ENCODE data around the gene ANKRD55. TPM values are rescaled to one million over a fixed set of nuclear protein-coding genes. Genes with fewer than 3 reads are reported as not detected.

ANKRD55 gene
- polyA plus RNA-seq, 1 of the 3 experiments (the other 2 are of a cell fraction), result not detected

GRCh38 chr5:56072863-56073766 is 160.0 kb downstream of the ANKRD55 start:
- TF ChIP-seq REST (IDR thresholded peaks at IDR 0.05; ENCODE audit: low read depth, low read length), result no peak
- TF ChIP-seq SMC3 (IDR thresholded peaks at IDR 0.05; ENCODE audit: low read depth, low read length), result no peak
- TF ChIP-seq IRF3 (IDR thresholded peaks at IDR 0.05; ENCODE audit: low read depth, low read length), result no peak
- no peak for TF ChIP-seq GABPA (IDR thresholded peaks at IDR 0.05; ENCODE audit: low read depth)
- TF ChIP-seq RFX5 (IDR thresholded peaks at IDR 0.05; ENCODE audit: low read length), result no peak
- no peak for TF ChIP-seq POLR2AphosphoS5 (IDR thresholded peaks at IDR 0.05; ENCODE audit: low read depth, low read length)
- TF ChIP-seq CHD2 (IDR thresholded peaks at IDR 0.05; ENCODE audit: low read length, partially characterized antibody), result no peak
- no peak for TF ChIP-seq ELF1 (IDR thresholded peaks at IDR 0.05)
- no peak for TF ChIP-seq FOSL2 (IDR thresholded peaks at IDR 0.05; ENCODE audit: borderline replicate concordance, low read depth)
- WGBS (ENCODE audit: low lambda C conversion rate), result 81% methylated on average over 6 of the region's 6 CpGs
- H4K20me1 ChIP-seq (ENCODE audit: insufficient read depth), result no peaks in the 10 kb centered on the region
- no peak overlapping the region for H3K27ac ChIP-seq (ENCODE audit: low read depth in 2 of 2, low read length in 1 of 2)
- no peaks in the 10 kb centered on the region for H3K27me3 ChIP-seq (ENCODE audit: insufficient read depth)
- no peaks in the 10 kb centered on the region for H3F3A ChIP-seq (replicated peaks; ENCODE audit: insufficient read depth)
- no peak overlapping the region for H3K4me2 ChIP-seq
- no peaks in the 10 kb centered on the region for H3K4me1 ChIP-seq (ENCODE audit: control insufficient read depth in 1 of 2, insufficient read depth in 2 of 2, low read depth in 1 of 2, low read length in 1 of 2)
- ChIA-PET CTCF (no interaction called here), POLR2A (no interaction called here)
- H3K9me2 ChIP-seq, result no peaks in the 10 kb centered on the region
- no peak for DNase-seq
- no peaks in the 10 kb centered on the region for H3K36me3 ChIP-seq (replicated peaks in 1 of 2; ENCODE audit: control insufficient read depth in 1 of 2, insufficient read depth in 2 of 2, low read length in 1 of 2)
- H3K4me3 ChIP-seq (ENCODE audit: low read depth in 2 of 2, low read length in 1 of 2), result no peak overlapping the region
- no peak overlapping the region for H3K9ac ChIP-seq
- no peaks in the 10 kb centered on the region for H3K79me2 ChIP-seq (ENCODE audit: insufficient read depth)
- no peaks in the 10 kb centered on the region for H3K9me3 ChIP-seq
- H2AFZ ChIP-seq (ENCODE audit: low read depth), result no peak overlapping the region

GRCh38 chr5:56071470-56071869 is 161.7 kb downstream of the ANKRD55 start:
- H3K4me1 ChIP-seq (ENCODE audit: control insufficient read depth in 1 of 2, insufficient read depth in 2 of 2, low read depth in 1 of 2, low read length in 1 of 2), result no peaks in the 10 kb centered on the region
- 90% methylated on average over 4 of the region's 4 CpGs for WGBS (ENCODE audit: low lambda C conversion rate)
- H2AFZ ChIP-seq (ENCODE audit: low read depth), result no peak overlapping the region
- no peaks in the 10 kb centered on the region for H3K36me3 ChIP-seq (replicated peaks in 1 of 2; ENCODE audit: control insufficient read depth in 1 of 2, insufficient read depth in 2 of 2, low read length in 1 of 2)
- no peak overlapping the region for H3K27ac ChIP-seq (ENCODE audit: low read depth in 2 of 2, low read length in 1 of 2)
- H3F3A ChIP-seq (replicated peaks; ENCODE audit: insufficient read depth), result no peaks in the 10 kb centered on the region
- no peaks in the 10 kb centered on the region for H3K9me2 ChIP-seq
- no peaks in the 10 kb centered on the region for H3K79me2 ChIP-seq (ENCODE audit: insufficient read depth)
- no peak overlapping the region for H3K9ac ChIP-seq
- no peaks in the 10 kb centered on the region for H3K27me3 ChIP-seq (ENCODE audit: insufficient read depth)
- ChIA-PET CTCF (interaction anchor here (1.4 kb wide), 1 partner anchor 29 kb away, joined by 3 read pairs; no protein-coding TSS in a partner anchor), POLR2A (no interaction called here)
- H3K4me2 ChIP-seq, result no peak overlapping the region
- H3K9me3 ChIP-seq, result no peaks in the 10 kb centered on the region
- DNase-seq, result no peak
- H3K4me3 ChIP-seq (ENCODE audit: low read depth in 2 of 2, low read length in 1 of 2), result no peak overlapping the region
- no peaks in the 10 kb centered on the region for H4K20me1 ChIP-seq (ENCODE audit: insufficient read depth)
- TF ChIP-seq JUND (IDR thresholded peaks at IDR 0.05) (no peak), RXRA (IDR thresholded peaks at IDR 0.05; ENCODE audit: borderline replicate concordance, low read depth) (no peak), ELF1 (IDR thresholded peaks at IDR 0.05) (no peak), SIN3A (IDR thresholded peaks at IDR 0.05; ENCODE audit: borderline replicate concordance, low read depth, low read length) (no peak), RAD21 (IDR thresholded peaks at IDR 0.05; ENCODE audit: low read length) (no peak), PBX3 (IDR thresholded peaks at IDR 0.05) (no peak), ZBTB33 (IDR thresholded peaks at IDR 0.05; ENCODE audit: borderline replicate concordance, low read depth) (no peak), TAF1 (IDR thresholded peaks at IDR 0.05; ENCODE audit: borderline replicate concordance, low read depth, low read length) (no peak), POLR2AphosphoS5 (IDR thresholded peaks at IDR 0.05; ENCODE audit: low read depth, low read length) (no peak), TCF12 (IDR thresholded peaks at IDR 0.05) (no peak), CTCF (IDR thresholded peaks at IDR 0.05) (no peak)
